ENCODE measurements around the gene TGFBR1.
"Not testable (repeated sequence)": the region's sequence is repeated elsewhere in the genome, so short reads cannot be mapped to it uniquely, and the experiment has no call there.

TGFBR1 gene

GRCh38 chr9:99192786-99193465 lies 88.0 kb downstream of the TGFBR1 start:
- DNase-seq: no peak

GRCh38 chr9:99193466-99193821 lies 88.5 kb downstream of the TGFBR1 start:
- DNase-seq: no peak

GRCh38 chr9:99196484-99196883 lies 91.6 kb downstream of the TGFBR1 start:
- DNase-seq: not testable (repeated sequence)

- DNase-seq: no peak
These were observed 92.3 kb downstream of the TGFBR1 start for GRCh38 chr9:99197124-99197630.

GRCh38 chr9:99197987-99198386 lies 93.1 kb downstream of the TGFBR1 start:
- no peak for DNase-seq

- no peak for DNase-seq
These were observed 95.1 kb downstream of the TGFBR1 start for GRCh38 chr9:99199938-99200539.

GRCh38 chr9:99201603-99202002 lies 96.7 kb downstream of the TGFBR1 start:
- DNase-seq: no peak
